Measurements from ENCODE around the gene YY1.
"Not testable (repeated sequence)": the region's sequence is repeated elsewhere in the genome, so short reads cannot be mapped to it uniquely, and the experiment has no call there.

YY1 gene

GRCh38 chr14:100297320-100298300 lies 58.7 kb downstream of the YY1 start:
- DNase-seq: no peak

GRCh38 chr14:100298551-100299237 lies 59.8 kb downstream of the YY1 start:
- DNase-seq: no peak

GRCh38 chr14:100299238-100299560 lies 60.3 kb downstream of the YY1 start:
- DNase-seq: no peak

GRCh38 chr14:100302616-100303015 lies 63.7 kb downstream of the YY1 start:
- no peak for DNase-seq

GRCh38 chr14:100303179-100303578 lies 64.2 kb downstream of the YY1 start:
- DNase-seq: no peak

GRCh38 chr14:100303925-100304324 lies 65.0 kb downstream of the YY1 start:
- no peak for DNase-seq

- DNase-seq: no peak
Measured at GRCh38 chr14:100304825-100305323, 65.9 kb downstream of the YY1 start.

GRCh38 chr14:100305324-100306100 lies 66.6 kb downstream of the YY1 start:
- peak; percentile 21 to 28 for DNase-seq

GRCh38 chr14:100306101-100306997 lies 67.4 kb downstream of the YY1 start, which contains the start of gene SLC25A29:
Gene SLC25A29, minus strand, starts transcription at chr14:100306444. Its CDS starts 212 bp downstream, at chr14:100306232.
- DNase-seq: peak; percentile 76 to 81

GRCh38 chr14:100306998-100307765 lies 68.2 kb downstream of the YY1 start:
- no peak for DNase-seq

GRCh38 chr14:100307766-100308426 lies 69.0 kb downstream of the YY1 start:
- DNase-seq: no peak

- not testable (repeated sequence) for DNase-seq
Measured at GRCh38 chr14:100308427-100308792, 69.5 kb downstream of the YY1 start.

- DNase-seq: no peak
Measured at GRCh38 chr14:100309028-100309737, 70.2 kb downstream of the YY1 start.

GRCh38 chr14:100312110-100312876 lies 73.3 kb downstream of the YY1 start:
- DNase-seq: not testable (repeated sequence)

- DNase-seq: no peak
Measured at GRCh38 chr14:100312877-100313400, 74.0 kb downstream of the YY1 start.

- DNase-seq: no peak
Measured at GRCh38 chr14:100313464-100314230, 74.7 kb downstream of the YY1 start.

GRCh38 chr14:100314724-100315123 lies 75.8 kb downstream of the YY1 start:
- no peak for DNase-seq

GRCh38 chr14:100317389-100317788 lies 78.4 kb downstream of the YY1 start:
- DNase-seq: no peak
